GM21381 (cell line): ENCODE results near the gene ABCA8.
"Not testable (repeated sequence)": the region's sequence is repeated elsewhere in the genome, so short reads cannot be mapped to it uniquely, and the experiment has no call there.

Source experiments
- ATAC-seq: cut with Tn5 transposase; IDR thresholded peaks from one replicate; pipeline ENCODE4 v1.9.1; 2021; ENCODE audit warnings: mild to moderate bottlenecking, moderate library complexity; ENCODE audit not compliant: unreplicated experiment

Gene ABCA8

DNA sequence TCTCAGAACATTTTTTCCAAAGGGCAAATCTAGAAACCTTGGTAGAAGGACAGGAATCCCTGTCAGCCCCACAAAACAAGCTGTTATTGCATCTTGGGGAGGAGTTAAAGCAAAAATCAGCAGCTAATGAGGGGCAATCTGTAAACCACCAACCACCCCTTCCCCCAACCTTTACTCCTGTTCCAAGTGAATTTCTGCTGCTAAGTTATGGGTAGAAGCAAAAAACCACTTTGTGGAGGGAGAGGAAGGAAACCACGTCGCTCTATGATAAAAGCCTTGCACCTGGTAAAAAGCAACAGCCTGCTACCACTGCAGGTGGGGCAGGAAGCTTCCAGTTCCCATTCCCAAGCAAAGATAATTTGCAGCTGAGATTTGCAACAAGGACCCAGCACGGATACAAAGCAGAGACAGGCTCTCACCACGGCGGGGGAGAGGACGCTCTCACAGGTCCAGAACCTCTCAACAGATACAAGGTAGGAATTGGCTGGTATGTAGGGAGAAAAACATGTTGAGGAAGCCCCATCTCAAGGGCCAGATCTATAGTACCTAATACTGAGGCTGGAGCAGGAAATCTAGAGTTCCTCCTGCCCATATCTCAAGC, 10.7 kb downstream of the ABCA8 start:
- no peak for ATAC-seq

DNA sequence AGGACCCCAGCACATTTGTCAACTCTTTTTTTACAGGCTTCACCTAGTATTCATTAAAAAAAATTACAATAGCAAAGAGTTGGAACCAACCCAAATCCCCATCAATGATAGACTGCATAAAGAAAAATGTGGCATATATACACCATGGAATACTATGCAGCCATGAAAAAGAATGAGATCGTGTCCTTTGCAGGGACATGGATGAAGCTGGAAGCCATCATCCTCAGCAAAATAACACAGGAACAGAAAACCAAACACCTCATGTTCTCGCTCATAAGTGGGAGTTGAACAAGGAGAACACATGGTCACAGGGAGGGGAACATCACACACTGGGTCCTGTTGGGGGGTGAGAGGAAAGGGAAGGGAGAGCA, 11.4 kb downstream of the ABCA8 start:
- not testable (repeated sequence) for ATAC-seq

DNA sequence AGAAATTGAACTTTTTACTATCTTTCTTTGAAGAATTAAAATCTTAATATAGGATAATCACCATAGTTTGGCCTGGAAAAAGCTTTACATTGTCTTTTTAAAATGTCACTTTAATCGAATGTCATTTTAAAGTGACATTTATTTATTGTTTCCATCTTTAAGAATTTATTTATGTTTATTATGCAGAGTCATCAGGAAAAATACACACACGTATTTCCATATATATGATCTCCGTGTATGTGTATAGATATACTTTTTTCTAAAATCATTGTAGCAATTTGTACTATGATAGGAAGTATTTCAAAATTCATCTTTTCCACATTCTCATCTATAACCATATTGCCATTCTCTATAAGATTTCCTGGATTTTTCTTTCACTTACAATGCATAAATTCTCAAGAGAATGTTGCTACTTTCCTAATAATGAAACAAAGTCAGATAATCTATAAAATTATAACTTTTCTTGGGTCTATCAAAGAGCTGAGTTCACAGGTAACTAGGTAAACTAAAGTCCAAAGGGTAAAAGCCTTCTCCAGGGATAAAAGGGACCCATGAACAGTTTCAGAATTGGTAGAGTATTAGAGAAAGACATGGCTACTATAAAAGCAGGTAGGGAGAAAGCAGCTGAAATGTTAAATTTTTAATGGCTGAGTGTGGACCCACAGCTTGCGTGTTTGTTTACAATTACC, 11.9 kb downstream of the ABCA8 start:
- no peak for ATAC-seq

DNA sequence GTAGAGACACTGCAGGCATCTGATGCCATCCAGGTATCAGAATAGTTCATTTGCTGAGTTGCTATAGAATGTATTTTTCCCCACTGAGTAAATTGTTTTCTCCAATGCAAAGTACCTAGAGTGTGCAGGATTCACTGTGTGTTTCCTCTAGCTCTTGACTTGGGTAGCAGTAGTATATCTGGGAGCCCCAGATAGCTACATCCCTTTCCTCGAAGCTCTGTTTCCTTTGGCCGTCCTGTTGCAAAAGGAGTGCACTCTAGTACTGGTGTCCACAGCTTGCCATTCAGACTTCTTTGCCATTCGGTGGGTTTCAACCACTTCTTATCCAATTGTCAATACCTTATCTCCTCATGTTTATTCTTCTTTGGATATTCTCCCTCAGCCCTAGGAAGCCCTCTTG, 12.8 kb downstream of the ABCA8 start:
- ATAC-seq: no peak

DNA sequence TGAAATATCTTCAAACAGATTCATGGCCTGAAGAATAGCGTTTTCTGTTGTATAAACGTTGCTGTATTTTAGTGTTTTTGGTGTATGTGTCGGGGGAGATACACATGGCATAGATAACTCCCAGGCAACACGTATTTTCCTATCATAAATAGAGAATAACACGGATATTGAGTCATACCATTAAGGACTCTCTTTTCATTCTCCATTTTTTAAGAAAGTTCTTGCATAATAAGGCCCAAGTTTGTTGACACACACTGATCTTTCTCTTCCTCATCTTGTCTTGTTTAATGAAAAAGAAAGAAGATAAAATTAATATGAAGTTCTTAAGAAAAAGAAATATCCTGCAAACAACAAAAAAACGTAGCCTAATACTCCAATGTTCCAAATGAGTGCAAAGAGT, 13.4 kb downstream of the ABCA8 start:
- ATAC-seq: no peak

DNA sequence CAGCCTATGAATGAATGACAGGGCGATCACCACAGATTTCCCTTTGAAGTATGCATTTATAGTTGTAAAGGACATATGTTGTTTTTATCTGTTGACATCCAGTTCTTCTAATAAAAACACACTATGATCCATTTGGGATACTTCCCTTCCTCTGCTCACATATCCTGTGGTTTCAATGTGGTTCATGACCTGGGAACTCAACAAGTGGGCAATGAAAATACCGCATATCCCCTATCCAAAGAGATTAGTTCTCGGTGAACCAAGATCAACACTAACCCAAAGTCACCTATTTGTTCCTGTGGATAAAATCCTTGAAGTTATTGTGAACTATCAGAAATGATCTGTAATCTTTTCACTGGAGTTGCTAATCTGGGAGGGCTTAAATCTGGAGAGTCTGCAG, 16.0 kb downstream of the ABCA8 start:
- no peak for ATAC-seq

DNA sequence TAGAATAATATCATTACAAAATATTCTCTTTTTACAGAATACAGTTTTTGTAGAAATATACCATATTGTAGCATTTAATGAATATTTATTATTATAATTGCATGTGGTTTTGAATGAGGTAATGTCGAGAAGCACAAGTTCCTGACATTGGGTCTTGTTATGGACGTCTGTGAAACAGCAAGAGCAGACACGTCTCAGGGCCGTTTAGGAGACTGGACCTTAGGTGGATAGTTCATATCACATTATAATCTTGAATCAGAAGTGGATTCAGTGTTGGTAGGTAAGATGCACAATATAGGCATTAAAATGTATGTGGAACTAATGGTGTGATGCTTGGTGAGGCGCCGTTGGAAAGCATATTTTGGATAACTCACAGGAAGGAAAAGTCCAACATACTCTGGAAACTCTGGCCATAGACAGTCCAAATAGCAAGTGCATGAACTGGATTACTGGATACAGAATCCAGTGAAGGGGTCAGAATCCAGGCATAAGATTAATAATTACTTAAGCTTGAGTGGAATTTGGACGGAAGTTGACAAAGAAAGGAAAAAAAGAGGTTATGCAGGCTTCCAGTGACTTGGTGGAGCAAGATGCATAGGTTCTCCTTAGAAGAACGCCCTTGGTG, 17.2 kb downstream of the ABCA8 start:
- ATAC-seq: no peak

DNA sequence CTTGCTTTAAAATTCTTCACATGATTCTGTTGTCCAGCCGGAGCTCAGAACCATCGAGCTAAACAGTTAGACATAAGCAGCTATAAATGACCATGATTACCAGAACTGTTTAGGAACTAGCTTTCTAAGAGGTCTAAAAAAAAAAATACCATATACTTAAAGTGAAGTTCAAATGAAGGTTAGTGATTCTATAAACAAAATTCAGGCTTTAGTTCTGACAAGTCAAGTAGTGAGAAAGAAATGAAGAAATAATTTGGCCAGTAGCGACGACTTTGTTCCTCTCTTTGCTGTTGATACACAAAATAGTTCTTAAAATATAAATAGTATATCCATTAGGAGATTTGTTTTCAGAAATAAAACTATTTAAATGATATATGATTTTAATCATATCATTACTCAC, 27.7 kb downstream of the ABCA8 start:
- no peak for ATAC-seq

DNA sequence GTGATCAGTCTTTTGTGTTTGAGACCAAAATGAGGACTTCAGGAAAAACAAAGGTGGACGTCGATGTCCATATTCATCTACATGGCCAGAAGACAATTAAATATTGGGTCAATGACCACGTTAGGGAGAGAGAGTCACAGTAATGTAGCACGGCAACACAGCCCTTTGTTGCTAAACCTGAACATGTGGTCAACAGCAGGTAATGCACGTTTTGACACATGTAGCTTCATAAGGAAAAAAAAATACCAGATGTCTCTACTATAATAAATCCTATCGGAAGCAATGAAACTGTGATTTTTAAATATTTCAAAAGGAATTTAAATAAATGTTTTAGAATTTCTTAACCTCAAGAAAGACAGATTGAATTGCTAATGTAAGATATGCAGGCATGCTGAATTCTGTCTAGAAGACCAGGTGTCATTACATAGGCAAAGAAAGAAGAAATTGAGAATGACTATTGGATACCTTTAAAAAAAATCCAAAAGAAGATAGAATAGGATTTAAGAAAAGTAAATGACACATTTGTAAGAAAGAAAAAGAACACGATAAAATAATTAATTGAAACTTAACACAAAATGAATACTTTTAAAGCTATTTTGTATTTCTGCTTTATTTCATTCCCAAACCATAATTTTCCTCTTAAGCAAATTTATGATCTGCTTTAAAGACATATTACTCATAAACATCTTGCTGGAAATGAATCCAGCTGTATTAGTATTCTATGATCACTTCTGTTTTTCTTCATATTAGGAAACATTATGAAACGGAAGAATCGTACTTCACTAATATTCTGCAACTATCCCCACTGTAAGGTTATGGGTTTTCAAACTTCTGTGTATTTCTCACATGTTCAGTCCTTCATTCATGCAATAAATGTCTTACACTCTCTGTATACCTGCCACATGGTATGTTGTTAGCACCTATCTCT, 30.1 kb downstream of the ABCA8 start:
- ATAC-seq: no peak

DNA sequence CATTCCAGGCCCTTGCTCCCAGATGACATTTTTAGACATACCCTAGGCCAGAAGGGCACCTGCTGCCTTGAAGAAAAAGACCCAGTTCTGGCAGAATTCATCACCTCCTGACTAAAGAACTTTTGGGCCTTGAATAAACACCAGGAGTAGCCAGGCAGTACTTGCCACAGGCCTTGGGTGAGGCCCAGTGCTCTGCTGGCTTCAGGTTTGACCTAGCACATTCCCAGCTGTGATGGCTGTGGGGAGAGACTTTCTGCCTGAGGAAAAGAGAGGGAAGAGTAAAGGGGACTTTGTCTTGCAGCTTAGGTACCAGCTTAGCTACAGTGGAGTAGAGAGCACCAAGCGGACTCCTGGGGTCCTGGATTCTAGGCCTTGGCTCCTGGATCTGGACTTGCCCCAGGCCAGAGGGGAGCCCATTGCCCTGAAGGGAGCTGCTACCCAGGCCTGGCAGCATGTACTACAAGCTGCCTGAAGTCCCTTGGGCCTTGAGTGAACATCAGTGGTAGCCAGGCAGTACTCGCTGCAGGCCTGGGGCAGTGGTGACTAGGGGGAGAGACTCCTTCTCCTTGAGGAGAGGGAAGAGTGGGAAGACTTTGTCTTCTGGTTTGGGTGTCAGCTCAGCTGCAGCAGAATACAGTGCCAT, 44.3 kb downstream of the ABCA8 start:
- ATAC-seq: no peak

DNA sequence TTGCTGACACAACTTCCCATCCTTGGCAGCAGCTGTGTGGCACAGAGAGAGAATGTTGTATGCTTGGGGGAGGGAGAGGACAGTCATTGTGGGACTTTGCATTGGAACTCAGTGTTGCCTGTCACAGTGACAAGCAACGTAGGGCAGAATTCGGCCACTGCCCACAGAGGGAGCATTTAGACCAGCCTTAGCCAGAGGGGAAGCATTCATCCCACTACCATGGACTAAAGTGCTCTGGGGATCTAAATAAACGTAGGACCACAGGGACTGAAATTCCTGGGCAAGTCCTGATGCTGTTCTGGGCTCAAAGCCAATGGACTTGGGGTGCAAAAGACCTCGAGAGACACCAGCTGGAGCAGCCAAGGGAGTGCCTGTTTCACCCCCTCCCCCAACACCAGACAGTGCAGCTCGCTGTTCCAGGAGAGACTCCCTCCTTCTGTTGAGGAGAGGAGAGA, 44.9 kb downstream of the ABCA8 start:
- no peak for ATAC-seq

DNA sequence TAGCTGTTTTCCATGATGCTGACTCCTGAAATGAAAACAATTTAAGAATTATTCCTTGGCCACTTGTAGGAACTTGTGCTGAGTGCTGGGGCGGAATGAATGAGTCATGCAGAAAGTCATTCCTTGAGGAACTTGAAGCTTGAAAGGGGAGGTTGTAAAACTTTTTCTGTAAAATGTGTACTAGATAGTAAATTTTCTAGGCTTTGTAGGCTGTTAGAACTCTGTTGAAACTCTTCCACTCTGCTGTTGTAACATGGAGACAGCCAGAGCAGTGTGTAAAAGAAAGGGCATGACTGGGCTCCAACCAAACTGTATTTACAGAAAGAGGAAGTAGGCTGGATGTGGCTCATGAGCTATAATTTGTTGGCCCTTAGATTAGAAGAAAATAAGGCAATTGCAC, 46.1 kb downstream of the ABCA8 start:
- peak; percentile 45 for ATAC-seq

DNA sequence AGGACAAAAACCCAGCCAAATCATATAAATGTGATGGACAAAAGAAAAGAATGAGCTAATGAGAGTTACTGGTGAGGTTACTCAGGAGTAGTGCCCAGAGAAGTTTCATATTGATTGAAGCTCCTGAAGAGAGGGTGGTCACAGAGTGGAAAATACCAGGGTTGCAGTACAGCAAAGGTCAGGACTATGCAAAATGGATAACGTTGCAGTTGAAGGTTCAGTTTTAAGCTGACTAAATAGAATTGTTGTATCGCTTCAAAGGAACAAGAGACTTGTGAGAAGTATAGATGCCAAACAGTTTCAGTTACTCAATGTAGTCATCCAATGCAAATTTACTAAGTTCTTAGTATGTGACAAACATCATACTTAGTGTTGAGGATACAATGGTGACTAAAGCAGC, 47.1 kb downstream of the ABCA8 start:
- ATAC-seq: peak; percentile 53

DNA sequence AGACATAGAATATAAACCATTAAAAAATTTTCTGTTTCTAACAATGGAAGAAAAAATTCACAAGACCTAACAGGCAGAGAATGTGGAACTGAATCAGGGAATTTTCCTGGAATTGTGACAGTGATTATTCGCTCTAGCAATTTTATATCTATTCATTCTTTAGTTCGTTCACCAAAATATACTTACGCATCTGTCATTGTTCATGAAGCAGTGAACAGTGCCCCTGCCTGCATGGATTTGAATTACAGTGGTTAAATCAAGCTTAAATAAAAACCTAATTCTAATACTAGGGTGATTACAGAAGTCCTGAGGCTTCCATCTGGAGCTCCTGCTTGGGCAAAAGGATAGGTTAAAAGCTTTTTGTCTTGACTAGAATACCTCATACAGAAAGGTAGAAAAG, 48.6 kb downstream of the ABCA8 start:
- ATAC-seq: no peak

DNA sequence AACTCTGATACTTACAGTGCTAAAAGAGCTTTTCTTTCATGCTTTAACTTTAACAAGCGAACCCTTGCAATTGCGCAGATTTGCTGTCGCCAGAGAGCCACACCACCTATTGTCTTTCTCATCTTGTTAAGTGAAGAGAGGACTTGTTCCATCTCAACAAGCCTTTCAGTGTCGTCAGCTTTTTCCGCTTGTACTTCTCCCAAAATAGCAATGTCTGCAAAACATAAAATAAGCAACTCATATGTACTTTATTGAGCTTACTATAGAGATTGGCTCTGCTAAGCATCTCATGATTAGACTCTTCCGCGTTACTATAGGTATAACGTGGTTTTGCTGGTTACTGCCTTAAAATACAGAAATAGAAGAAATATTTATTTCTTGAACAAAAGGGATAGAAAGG, 51.9 kb downstream of the ABCA8 start:
- no peak for ATAC-seq

DNA sequence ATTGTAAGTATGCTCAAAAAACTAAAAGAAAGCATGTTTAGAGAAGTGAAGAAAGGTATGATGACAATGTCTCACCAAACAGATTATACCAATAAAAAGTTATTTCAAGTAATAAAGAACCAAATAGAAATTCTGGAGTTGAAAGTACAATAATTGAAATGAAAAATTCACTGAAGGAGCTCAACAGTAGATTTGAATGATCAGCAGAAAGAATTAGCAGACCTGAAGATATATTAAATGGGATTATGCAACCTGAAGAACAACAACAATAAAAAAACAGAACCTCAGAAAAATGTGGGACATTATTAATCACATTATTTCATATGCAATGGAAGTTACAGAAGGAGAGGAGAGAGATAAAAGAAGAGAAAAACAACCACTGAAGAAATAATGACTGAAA, 57.6 kb downstream of the ABCA8 start:
- ATAC-seq: no peak

DNA sequence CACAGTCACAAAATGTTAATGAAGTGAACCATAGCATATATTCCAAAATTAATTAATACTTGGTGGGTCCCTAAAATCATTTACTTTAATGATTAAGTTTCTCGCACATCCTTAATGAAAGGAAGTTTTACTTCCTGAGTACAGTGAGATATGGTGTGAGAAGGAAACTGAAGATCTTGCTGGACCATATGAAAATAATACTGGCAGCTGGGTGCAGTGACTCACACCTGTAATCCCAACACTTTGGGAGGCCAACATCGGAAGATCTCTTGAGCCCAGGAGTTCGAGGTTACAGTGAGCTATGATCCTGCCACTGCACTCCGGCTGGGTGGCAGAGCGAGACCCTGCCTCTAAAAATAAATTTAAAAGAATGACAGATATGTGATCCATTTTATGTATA, 62.5 kb downstream of the ABCA8 start:
- no peak for ATAC-seq

DNA sequence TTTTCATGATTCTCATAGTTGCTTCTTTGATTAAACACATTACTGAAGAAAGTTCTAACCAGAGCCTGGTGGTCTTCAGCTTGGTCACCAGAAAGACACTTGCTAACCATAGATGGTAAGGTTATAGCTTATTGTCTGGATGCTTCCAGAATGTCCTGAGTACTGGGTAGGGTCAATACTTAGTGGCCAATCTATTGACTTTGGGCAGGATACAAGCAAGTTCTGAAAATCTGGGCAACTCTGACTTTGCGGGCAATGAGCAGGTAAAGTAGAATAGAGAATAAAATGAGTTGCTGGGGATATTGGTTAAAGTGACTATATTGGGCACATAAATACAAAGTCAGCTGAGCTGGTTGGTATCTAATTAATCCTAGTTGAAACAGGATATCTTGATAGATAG, 63.0 kb downstream of the ABCA8 start:
- no peak for ATAC-seq

DNA sequence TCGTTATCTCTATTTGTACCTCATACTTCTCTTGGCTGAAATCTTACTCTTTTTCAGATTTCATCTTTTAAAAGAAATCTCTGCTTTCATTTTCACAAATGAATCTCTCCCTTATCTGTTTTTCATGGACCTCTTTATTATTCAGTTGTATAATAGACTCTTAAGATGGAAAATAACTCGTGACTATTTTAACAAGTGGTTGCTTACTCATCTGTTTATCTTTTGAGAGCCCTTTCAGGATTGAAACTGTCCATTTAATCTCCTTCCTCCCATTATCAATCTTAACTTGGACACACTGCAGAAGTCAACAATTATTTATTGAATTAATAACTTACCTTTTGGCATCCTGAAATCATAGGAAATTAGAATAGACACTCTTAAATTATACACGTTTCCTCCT, 68.8 kb downstream of the ABCA8 start:
- ATAC-seq: no peak

DNA sequence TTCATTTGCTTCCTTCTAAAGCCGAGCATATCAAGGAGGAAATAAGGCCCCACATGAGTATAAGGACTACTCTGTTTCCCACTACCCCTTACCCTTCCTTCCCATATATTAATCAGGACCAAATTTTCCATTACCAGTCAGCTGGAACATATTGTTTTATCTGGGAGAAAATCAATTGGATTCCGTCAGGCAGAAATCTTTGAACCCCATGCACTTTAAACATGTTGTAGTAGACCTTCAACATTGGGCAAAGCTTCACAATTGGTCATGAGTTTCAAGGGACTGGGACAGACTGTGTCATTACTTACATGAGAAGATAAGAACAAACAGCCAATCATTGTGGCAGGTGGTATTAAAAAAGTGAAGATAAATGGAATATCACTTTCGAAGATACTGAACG, 70.3 kb downstream of the ABCA8 start:
- ATAC-seq: no peak
